Upper lobe of left lung (tissue), 4 donors: ENCODE measurements around the gene UBE2K.

Source experiments
- CTCF ChIP-seq, 6 experiments: fragments of 450-650 bp in 4 of 6; fragments of 200-600 bp in 2 of 6; sonication (generic) in 2 of 6; IDR thresholded peaks; one replicate each; pipeline ENCODE4 v1.5.1; 2016 to 2019; ENCODE audit warnings: antibody characterized with exemption in 6 of 6
- POLR2A ChIP-seq, 4 donors: fragments of 450-650 bp; IDR thresholded peaks; one replicate each; pipeline ENCODE4 v1.5.1; 2016 to 2017; ENCODE audit warnings: antibody characterized with exemption in 4 of 4, mild to moderate bottlenecking in 2 of 4
- POLR2AphosphoS5 ChIP-seq, 2 donors: sonication (generic); formaldehyde crosslinking; IDR thresholded peaks; one replicate each; pipeline ENCODE4 v1.5.1; 2017; ENCODE audit warnings: antibody characterized with exemption in 2 of 2

DNA sequence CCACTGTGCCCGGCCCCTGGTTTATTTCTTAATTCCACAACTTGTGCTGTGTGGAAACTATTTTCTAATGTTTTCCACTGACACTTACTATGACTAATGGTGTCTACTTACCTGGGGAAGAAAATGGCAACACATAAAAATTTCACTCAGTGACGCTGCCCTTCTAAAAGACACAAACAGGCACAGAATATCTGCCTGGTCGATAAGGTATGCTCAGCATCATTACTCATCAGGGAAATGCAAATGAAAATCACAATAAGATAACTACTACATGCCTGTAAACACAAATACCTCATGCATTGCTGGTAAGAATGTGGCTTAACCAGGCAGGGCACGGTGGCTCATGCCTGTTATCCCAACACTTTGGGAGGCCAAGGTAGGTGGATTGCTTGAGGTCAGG is 61.6 kb downstream of the UBE2K start:
- no peak for TF ChIP-seq POLR2A (IDR thresholded peaks at IDR 0.05)
- TF ChIP-seq POLR2AphosphoS5 (IDR thresholded peaks at IDR 0.05) = no peak
- TF ChIP-seq CTCF (IDR thresholded peaks at IDR 0.05) = no peak
